AG04449 (cell line): Measurements from ENCODE around the gene ENG.

Source experiments
- CTCF ChIA-PET: fragments of 350-600 bp; formaldehyde crosslinking; extraction: SDS; loops from one replicate; lab custom pipeline; 2021; ENCODE audit warnings: antibody characterized with exemption; lab: Yijun Ruan, JAX
- POLR2A ChIA-PET: fragments of 400-600, 350-600 bp; formaldehyde crosslinking; extraction: SDS; loops from one replicate; lab custom pipeline; 2020; ENCODE audit warnings: antibody characterized with exemption, inconsistent platforms; lab: Yijun Ruan, JAX
- DNase-seq: peaks from one replicate; pipeline ENCODE4 v3.0.0-alpha.2; 2010; ENCODE audit warnings: low read depth, low spot score
- H3K4me3 ChIP-seq: 2 replicates; pipeline ENCODE4 v1.5.1; 2011; ENCODE audit warnings: low read depth, mild to moderate bottlenecking, control low read depth, low read length
- CTCF ChIP-seq: IDR thresholded peaks from one replicate; pipeline ENCODE4 v1.5.1; 2011; ENCODE audit warnings: mild to moderate bottlenecking, moderate library complexity, low read length, control low read depth, inconsistent platforms; ENCODE audit not compliant: insufficient read depth; ENCODE audit errors: missing control alignments

ENG gene

GRCh38 chr9:127814619-127815511 is 39.6 kb downstream of the ENG start:
- TF ChIP-seq CTCF = no peak
- CTCF ChIA-PET = interaction anchor here (0.6 to 1.4 kb wide), 2 partner anchors 10 to 57 kb away, joined by 3 to 5 read pairs; no protein-coding TSS in a partner anchor
- no peak overlapping the region for H3K4me3 ChIP-seq
- no peak for DNase-seq
- POLR2A ChIA-PET = interaction anchor here (0.7 to 1.8 kb wide), 3 partner anchors 11 to 55 kb away, joined by 3 to 5 read pairs (median 3); no protein-coding TSS in a partner anchor

GRCh38 chr9:127813686-127814226 is 40.7 kb downstream of the ENG start:
- POLR2A ChIA-PET = interaction anchor here (0.7 to 1.9 kb wide), 2 partner anchors 11 to 15 kb away, joined by 3 to 11 read pairs; partner anchors contain the start of gene FPGS
- no peak for TF ChIP-seq CTCF
- no peak overlapping the region for H3K4me3 ChIP-seq
- CTCF ChIA-PET = interaction anchor here (0.6 kb wide), 1 partner anchor 58 kb away, joined by 3 read pairs; no protein-coding TSS in a partner anchor
- no peak for DNase-seq

- no peak for TF ChIP-seq CTCF
- ChIA-PET POLR2A (interaction anchor here (1.9 kb wide), 1 partner anchor 10 kb away, joined by 11 read pairs; the partner anchor contains the start of gene FPGS), CTCF (no interaction called here)
- no peak for DNase-seq
- no peak overlapping the region for H3K4me3 ChIP-seq
These were observed 41.4 kb downstream of the ENG start for GRCh38 chr9:127812936-127813675.

GRCh38 chr9:127812011-127812410 is 42.4 kb downstream of the ENG start:
- TF ChIP-seq CTCF = no peak
- ChIA-PET CTCF (interaction anchor here (0.8 kb wide), 1 partner anchor 58 kb away, joined by 4 read pairs; no protein-coding TSS in a partner anchor), POLR2A (interaction anchor here (1.9 kb wide), 1 partner anchor 9 kb away, joined by 11 read pairs; the partner anchor contains the start of gene FPGS)
- DNase-seq = no peak
- no peak overlapping the region for H3K4me3 ChIP-seq

- ChIA-PET POLR2A (no interaction called here), CTCF (no interaction called here)
- no peak overlapping the region for H3K4me3 ChIP-seq
- DNase-seq = no peak
- TF ChIP-seq CTCF = no peak
These were observed 43.9 kb downstream of the ENG start for GRCh38 chr9:127810378-127811187.
